GM19467 (cell line): ENCODE measurements around the gene PRSS21.

ENCODE experiments used
- ATAC-seq: cut with Tn5 transposase; IDR thresholded peaks from one replicate; pipeline ENCODE4 v1.9.1; 2021; ENCODE audit warnings: mild to moderate bottlenecking, moderate library complexity; ENCODE audit not compliant: unreplicated experiment

PRSS21 gene

DNA sequence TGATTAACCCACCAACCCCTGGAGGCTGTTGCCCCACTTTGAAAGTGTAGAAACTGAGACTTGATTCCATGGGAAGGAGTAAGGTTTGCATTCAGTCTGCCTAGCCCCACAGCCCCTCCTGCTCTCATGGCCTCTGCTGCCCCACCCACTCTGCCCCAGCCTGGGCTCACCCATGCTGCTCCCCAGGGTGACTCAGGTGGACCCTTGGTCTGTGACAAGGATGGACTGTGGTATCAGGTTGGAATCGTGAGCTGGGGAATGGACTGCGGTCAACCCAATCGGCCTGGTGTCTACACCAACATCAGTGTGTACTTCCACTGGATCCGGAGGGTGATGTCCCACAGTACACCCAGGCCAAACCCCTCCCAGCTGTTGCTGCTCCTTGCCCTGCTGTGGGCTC, 12.3 kb upstream of the PRSS21 start:
- no peak for ATAC-seq

DNA sequence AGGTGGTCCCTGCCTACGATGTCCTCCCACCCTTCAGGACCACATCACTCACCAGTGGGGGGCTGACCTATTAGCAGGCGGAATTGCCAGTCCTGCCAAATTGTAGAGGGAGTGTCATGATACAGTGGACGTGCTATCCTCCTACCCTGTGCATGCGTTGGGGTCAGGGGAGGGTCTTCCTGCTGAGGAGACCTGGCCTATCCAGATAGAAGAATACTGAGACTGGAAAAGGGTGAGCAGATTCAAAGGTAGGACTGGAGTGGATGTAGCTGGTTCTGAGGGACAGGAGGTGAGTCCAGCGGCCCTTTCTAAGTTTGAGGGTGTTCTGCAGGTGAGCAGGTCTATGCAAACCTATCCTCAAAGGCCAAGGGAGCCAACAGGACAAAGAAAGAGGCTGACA, 10.8 kb upstream of the PRSS21 start:
- no peak for ATAC-seq

DNA sequence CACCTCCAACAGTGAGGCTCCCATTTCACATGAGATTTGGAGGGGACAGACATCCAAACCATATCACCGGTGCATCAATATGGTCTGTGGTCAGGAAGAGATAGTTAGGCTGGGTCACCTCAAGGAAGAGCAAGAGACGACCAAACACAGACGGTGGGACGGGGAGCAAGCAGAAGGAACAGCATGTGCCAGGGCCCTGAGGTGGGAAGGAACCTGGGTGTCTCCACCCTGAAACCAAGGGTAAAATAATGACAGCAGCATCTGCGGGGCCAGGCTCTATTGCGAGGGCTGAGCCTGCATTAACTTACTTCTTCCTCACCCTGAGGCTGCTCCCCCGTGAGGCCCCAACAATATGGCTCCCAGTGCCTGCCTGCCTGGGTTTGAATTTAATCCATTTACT, 8.9 kb upstream of the PRSS21 start:
- no peak for ATAC-seq

DNA sequence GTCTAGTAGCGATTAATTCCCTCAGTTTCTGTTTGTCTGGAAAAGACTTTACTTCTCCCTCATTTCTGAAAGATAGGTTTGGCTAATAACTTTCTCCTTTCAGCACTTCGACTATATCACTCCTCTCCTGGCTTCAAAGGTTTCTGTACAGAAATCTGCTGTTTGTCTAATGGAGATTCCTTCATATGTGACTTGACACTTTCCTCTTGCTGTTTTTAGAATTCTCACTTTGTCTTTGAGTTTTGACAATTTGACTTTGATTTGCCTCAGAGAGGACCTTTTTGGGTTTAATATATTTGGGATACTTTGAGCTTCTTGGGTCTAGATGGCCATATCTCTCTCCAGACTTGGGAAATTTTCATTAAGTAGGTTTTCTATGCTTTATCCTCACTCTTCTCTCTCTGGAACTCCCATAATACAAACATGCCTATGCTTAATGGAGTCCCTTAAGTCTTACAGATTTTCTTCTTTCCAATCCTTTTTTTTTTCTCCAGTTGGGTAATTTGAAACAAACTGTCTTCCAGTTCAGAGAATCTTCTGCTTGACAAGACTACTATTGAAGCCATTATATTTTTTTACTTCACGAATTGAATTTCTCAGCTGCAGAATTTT, 7.8 kb upstream of the PRSS21 start:
- no peak for ATAC-seq

DNA sequence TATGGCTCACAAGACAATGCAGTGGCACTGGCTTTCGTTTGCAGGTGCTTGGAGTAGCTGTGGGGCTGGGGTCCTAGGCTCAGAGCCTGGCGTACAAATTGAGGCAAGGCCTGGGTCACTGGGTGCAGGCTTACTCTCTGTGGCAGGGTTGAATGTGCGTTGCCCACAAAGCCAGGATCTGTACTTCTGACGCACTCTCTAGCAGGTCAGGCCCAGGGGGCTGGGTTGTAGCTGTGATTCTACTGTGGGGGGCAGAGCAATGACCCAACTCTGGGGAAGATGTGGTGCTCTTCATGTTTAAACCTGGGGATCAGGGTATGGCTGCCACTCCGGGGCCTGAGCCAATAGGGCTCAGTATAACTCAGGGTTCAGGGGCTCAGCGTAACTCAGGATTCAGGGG, 6.4 kb upstream of the PRSS21 start:
- ATAC-seq = no peak

DNA sequence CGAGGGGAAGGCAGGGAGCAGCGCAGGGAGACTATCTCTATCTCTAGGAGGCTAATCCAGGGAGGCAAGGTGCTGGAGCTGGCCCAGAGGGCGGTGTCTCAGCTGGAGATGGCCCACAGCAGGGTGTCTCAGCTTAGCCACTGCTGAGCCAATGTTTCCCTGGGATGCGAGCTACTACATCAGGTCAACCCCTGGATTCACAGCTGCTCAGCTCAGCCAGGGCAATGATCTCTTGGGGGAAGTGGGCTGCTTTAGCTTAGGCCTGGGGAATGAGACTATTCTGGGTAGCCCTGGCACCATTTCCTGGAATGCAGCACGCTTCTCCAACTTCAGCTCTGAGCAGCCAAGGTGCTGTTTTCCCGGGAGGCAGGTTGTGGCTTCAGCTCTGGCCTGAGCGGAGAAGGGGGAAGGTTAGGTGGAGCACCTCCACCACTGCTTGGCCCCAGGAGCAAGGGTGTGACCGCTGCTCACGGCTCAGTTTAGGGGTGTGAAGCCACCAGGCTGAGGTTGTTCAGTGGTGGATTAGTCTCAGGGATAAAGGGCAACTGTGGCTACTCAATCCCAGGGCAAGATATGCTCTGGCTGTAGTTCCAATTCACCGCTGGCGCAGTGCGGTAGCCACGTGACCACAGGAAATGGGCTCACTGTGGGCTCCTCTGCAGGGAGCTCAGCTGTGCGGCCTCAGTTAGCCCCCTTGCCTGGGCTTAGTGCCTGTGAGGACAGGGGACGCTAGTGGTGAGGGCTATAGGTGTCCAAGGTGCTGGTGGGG, 5.2 kb upstream of the PRSS21 start:
- ATAC-seq = no peak

DNA sequence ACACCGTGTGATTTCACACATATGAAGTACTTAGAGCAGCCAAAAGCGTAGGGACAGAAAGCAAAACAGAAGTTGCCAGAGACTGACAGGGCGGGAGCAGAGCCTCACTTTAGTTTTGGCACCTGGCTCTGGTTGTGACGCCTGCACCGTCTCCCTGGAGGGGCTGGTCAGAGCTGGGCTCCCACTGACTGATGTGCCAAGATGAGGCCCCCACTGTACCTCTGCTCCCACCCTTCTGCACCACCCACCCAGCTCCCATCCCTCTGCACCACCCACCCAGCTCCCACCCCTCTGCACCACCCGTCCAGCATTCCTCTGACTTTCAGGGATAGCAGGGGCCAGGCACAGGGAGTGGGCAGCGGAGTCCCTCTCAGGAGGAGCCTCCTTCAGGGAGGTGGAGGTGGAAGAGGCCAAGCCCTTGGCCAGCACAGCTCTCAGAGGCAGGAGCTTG, 3.2 kb upstream of the PRSS21 start:
- no peak for ATAC-seq

DNA sequence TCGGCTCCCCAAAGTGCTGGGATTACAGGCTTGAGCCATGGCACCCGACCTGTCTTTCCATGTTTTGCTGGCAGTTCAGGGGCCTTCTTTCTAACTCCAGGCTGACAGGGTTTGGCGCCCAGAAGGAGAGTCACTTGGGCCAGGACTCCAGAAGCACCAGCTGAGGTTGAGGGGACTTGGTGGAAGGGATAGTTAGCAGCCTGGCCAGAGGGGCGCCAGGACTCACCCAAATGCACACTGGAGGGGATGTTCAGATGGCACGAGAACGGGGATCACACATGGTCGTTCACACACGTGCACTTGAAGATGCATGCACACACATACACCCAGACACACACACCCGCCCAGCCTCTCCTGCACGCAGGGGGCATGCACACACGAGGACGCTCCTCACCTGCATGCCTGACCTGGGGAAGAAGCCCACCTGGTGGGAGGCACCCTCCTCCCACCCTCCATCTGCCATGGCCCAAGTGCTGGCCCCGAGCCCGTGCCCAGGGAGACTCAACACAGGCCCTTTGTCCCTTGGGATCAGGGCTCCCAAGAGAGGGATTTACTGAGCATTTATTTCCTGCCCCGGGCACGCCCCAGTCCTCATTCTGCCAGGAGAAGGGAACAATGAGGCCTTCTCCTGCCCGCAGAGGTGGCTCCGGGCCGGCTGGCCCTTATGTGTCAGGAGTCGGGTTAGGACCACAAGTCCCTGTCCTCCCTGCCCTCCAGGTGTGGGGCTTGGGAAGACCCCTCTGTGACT, 2.3 kb upstream of the PRSS21 start:
- ATAC-seq = no peak

DNA sequence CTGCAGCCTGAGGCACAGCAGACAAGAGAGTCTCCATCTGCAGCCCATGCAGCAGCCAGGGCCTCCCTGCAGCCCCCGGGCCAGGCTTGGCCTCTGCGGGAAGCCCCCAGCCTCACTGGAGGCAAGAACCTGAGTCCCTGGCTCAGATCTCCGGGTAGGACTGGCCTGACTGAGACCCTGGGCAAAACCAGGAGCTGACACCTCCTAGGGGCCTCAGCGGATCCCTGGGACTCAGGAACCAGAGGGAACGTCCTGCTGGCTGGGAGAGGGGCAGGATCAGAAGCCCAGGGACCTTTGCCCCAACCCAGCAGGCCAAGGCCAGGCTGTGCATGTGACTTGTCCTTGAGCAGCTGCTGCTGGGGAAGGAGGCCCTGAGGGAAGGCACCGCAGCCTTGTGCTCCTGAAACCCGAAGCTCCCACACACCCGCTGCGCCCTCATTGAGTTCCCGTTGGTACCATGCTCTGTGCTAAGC, 1.7 kb upstream of the PRSS21 start:
- ATAC-seq = no peak

DNA sequence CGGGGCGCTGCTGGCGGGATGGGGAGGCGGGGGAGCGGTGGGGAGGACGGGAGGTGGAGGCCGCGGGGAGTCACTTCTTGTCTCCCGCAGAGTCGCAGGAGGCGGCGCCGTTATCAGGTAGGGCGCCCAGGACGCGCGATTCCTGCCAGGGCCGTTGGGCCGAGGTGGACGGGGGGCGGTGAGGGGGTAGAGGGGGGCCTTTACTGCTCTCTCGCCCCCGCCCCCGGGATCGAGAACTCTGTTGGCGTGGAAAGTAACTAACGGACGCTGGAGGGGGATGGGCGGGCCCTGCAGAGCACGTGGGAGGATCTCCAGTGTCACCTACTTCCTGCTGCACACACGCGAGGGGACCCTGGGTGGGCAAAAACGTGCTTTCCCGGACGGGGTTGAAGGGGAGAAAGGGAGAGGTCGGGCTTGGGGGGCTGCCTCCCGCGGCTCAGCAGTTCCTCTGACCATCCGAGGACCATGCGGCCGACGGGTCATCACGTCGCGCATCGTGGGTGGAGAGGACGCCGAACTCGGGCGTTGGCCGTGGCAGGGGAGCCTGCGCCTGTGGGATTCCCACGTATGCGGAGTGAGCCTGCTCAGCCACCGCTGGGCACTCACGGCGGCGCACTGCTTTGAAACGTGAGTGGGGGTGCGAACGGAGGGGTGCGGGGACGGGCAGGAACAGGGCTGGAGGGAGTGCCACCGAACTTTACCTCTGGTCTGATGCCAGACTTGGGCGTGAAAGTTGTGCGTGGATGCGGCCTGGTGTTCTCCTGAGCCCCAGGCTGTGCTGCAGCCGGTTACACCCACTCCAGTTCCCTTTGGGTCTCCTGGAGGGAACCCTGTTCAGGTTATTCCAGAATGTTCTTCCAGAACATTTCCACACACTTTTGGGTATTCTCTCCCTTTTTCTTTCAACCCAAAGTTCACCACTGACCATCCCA, 569 bp downstream of the PRSS21 start:
- ATAC-seq = no peak

DNA sequence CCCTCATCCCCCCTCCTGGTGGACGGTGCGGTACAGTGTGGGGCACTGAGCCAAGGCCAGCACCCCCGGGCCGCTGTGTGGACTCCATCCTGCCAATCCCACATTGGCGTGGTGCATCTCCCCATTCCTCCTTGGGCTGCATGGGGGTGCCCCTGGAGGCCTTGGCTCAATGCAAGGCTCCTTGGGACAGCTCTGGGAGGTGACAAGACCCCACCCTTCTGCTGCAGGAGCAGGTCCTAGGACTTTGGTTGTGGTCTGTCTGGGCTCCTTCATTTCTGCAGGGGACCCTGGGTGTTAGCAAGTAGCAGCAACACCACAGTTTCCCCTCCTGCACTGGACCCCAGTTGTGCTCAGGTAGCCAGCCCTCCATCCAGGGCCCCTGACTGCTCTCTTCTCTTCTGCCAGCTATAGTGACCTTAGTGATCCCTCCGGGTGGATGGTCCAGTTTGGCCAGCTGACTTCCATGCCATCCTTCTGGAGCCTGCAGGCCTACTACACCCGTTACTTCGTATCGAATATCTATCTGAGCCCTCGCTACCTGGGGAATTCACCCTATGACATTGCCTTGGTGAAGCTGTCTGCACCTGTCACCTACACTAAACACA, 1.3 kb downstream of the PRSS21 start:
- ATAC-seq = no peak

DNA sequence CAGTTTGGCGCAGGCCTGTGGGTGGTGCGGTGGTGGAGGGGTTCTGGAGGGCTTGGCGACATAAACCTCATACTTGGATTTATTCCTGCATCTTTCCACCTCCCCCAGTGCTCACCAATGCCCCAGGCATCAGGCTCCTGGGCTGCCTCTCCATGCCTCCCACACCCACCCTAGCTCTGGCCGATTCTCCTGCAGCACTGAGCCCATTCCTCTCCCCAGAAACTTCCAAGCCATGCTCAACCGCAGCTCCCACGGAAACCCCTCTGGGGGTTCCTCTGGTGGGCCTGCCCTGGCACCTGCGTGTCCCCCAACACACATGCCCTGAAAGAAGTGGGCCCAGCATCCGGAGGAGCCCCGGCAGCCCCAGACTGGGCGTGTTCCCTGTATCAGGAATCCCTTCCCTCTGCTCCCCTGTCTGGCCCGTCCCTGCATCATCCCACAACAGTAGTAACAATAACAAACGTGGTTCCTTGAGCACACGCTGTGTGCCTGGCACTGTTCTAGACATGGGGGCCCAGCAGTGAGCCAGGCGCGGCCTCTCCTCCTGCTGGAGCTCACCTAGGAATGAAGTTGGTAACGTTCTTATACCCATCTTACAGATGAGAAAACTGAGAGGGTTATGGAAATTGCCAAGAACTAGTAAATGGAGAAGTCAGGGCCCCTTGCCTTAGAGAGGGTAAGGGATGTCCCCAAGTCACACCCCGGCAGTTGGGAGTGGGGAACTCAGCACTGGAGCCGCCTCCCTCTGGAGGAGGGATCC, 2.3 kb downstream of the PRSS21 start:
- ATAC-seq = no peak

DNA sequence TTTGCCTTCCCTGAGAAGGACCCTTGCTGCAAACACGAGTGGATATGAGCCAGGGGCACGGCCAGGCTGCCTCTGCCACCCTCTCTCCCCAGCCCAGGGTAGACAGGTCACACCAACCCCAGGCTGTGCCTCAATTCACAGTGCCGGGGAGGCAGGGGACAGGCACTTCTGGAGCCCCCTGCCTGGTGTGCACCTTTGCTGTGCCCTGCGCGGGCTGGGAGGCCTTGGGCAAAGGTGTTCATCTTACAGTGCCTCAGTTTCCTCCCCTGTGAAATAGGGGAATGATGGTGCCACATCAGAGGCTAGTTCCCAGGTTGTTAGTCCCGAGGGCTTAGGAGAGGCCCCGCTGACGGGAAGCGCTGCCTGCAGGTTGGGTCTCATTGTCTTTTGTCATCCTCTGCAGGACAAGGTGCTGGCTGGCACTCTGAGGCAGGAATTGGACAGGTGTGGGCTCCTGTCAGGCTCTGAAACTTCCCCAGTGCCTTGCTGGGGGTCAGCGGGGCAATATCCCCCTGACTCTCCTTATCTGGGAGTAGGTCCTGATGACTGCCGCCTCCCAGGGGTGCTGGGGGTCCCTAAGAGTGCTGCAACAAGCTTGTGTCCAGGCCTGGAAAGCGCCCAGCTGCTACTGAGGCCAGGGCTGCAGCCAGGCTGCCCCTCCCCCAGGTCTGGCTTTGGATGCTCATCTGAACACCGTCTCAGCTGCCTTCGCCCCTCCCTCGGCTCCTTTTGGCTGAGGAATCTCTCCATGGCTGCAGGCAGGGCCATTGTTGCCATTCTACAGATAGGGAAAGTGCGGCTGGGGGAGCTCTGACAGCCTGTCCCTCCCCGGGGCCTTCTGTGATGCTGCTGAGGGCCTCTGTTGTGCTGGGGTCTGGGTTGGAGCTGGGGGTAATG, 3.1 kb downstream of the PRSS21 start:
- ATAC-seq = no peak

DNA sequence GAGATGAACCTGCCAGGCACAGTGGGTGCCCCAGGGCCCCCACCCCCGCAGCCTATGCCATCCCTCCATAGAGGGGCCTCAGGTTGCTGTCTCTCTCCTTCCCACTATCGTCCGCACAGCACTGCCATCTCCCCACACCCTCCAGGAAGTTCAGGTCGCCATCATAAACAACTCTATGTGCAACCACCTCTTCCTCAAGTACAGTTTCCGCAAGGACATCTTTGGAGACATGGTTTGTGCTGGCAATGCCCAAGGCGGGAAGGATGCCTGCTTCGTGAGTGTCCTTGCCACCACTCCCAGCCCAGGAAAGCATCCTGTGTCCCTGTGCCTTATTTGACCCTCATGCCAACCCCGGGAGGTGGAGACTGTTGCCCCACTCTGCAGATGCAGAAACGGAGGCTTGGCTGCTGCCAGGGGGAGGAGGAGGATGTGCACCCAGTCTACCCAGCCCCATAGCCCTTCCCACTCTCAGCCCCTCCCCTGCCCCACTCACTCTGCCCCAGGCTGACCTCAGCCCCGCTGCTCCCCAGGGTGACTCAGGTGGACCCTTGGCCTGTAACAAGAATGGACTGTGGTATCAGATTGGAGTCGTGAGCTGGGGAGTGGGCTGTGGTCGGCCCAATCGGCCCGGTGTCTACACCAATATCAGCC, 3.9 kb downstream of the PRSS21 start:
- no peak for ATAC-seq

DNA sequence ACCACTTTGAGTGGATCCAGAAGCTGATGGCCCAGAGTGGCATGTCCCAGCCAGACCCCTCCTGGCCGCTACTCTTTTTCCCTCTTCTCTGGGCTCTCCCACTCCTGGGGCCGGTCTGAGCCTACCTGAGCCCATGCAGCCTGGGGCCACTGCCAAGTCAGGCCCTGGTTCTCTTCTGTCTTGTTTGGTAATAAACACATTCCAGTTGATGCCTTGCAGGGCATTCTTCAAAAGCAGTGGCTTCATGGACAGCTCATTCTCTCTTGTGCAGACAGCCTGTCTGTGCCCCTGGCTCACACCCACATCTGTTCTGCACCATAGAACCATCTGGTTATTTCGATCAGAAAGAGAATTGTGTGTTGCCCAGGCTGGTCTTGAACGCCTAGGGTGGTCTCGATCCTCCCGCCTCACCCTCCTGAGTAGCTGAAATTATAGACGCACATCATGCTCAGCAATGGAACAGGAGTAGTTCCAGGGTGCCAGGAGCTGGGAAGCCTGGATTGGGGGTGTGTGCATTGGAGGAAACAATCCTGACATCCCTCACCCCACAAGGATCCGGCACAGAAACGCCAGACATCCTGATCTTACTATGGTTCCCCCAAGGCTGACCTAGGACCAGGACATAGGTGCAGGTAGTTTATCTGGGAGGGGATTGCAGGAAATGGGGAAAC, 4.6 kb downstream of the PRSS21 start:
- no peak for ATAC-seq

DNA sequence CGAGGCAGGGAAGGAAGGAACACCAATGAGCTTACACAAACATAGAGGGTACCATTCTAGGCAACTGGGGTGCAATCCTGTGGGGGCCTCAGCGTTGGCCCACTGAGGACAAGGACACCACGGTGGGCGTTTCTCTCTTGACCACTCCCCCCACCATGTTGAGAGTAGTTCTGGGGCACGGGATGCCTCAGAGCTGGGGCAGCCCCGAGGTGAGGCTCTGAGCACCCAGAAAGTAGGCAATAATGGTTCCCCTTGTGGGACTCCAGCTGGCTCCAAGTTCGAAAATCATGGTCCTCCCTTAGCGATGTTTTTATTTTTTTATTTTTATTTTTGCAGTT, 5.1 kb downstream of the PRSS21 start:
- ATAC-seq = no peak

DNA sequence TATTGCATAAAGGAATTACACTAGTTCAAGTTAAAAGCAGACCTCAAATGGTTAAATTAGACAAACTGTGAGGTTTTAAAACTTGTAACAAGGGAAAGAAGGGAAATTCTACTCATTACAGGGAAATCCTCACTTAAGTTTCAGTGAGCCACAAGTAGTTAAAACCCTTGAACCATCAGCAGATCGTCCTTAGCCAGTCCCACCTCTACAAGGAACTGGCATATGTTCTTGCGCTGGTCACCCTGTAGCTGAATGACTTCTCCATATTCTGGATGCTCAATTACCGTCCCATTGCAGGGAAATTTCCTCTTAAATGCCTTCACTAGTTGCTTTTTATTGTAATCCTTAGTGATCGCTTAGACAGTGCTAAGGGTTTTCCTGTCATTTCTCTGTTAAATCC, 5.5 kb downstream of the PRSS21 start:
- ATAC-seq = no peak

DNA sequence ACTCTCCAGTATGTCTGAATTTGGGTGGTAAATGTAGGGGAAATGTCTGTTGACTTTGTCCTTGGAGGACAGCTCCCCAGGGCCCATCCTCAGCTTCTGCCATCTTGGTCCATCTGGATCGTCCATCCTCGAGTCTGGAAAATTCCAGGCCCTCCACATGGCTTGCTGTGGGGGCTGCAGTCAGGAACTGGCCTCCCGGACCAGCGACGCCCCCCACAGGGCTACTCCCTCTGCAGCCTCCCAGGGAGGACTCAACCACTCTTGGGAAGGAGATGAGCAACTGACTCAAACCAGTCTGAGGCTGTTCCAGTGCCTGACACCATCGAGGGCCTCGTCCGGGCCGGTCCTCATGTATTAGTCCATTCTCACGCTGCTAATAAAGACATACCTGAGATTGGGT, 7.6 kb downstream of the PRSS21 start:
- no peak for ATAC-seq
